ENCODE data around the gene MYO6. TPM values are rescaled to one million over a fixed set of nuclear protein-coding genes. Genes with fewer than 3 reads are reported as not detected.

The MYO6 gene
- total RNA-seq, 4 donors from 2014 or later = 26.1 to 38.0 (median 34.8) TPM

DNA sequence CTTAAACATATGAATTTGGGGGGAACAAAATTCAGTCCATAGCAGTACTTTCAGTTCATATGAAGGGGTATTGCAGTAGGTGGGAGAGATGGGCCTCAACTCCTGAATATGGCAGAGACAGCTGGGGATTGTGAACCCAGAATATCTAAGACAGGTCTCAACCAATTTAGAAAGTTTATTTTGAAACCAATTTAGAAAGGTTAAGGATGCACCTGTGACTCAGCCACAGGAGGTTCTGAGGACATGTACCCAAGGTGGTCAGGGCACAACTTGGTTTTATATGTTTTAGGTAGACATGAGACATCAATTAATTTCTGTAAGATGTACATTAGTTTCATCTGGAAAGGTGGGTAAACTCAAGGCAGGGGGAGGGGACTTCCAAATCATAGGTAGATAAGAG lies 59.5 kb downstream of the MYO6 start:
- no peak overlapping the region for H3K4me3 ChIP-seq (ENCODE audit: low read depth, poor library complexity, severe bottlenecking)
- DNase-seq (ENCODE audit: low spot score in 2 of 2) = no peak

DNA sequence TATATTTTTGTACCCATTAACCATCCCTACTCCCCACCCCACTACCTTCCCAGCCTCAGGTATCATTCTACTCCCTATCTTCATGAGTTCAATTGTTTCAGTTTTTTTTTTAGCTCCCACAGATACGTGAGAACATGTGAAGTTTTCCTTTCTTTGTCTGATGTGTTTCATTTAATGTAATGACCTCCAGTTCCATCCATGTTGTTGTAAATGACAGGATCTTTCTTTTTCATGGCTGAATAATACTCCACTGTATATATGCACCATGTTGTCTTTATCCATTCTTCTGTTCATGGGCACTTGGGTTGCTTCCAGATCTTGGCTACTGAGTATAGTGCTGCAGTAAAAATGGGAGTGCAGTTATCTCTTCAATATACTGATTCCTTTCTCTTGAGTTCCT lies 63.5 kb downstream of the MYO6 start:
- DNase-seq (ENCODE audit: low spot score in 2 of 2) = no peak
- no peak for TF ChIP-seq POLR2A (IDR thresholded peaks at IDR 0.05)
- TF ChIP-seq, protein P1, sequence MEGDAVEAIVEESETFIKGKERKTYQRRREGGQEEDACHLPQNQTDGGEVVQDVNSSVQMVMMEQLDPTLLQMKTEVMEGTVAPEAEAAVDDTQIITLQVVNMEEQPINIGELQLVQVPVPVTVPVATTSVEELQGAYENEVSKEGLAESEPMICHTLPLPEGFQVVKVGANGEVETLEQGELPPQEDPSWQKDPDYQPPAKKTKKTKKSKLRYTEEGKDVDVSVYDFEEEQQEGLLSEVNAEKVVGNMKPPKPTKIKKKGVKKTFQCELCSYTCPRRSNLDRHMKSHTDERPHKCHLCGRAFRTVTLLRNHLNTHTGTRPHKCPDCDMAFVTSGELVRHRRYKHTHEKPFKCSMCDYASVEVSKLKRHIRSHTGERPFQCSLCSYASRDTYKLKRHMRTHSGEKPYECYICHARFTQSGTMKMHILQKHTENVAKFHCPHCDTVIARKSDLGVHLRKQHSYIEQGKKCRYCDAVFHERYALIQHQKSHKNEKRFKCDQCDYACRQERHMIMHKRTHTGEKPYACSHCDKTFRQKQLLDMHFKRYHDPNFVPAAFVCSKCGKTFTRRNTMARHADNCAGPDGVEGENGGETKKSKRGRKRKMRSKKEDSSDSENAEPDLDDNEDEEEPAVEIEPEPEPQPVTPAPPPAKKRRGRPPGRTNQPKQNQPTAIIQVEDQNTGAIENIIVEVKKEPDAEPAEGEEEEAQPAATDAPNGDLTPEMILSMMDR (IDR thresholded peaks at IDR 0.05) = no peak
- intact Hi-C loops (cut with DNase I; ENCODE audit: low total_unique reads) = no loop called here
- no peak overlapping the region for H3K4me3 ChIP-seq (ENCODE audit: low read depth, poor library complexity, severe bottlenecking)
- 90 to 100% methylated on average over 1 of the region's 1 CpG for WGBS, 2 donors

More for the DNA sequence above, 59.5 kb downstream of the MYO6 start:
- no peak for TF ChIP-seq POLR2A (IDR thresholded peaks at IDR 0.05)
- TF ChIP-seq, protein P1 (IDR thresholded peaks at IDR 0.05) = no peak
- intact Hi-C loops (cut with DNase I; ENCODE audit: low total_unique reads) = no loop called here

DNA sequence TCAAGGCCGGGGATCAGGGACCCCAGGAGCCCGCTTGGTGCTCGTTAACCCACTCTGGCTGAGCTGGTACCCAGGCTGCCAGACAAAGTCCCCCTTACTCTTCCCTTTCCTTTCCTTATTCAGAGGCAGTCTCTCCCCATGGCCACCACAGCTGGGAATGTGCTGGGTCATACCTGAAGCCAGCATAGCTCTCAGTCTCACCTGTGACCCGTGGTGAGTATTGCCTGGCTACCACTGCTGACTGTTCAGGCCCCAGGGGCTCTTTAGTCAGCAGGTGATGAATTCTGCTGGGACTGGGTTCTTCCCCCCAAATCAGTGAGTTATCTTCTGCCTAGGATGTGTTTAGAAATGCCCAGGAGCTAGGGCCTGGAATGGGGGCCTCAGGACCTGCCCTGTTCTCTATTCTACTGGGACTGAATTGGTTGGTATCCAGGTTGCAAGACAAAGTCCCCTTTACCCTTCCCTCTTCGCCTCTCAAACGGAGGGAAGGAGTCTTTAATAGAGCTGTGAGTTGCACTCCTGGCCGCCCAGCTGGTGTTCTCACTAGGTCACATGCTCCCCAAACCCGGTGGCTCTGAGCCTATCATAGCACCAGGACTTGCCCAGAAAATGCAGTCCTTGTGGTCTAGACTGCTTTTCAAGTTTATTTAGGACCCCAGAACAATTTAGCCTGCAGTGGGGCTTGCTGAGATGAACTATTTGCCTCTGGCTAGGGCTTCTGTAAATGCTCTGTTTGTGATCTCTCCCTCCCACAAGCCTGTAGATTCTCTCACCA lies 64.6 kb downstream of the MYO6 start:
- intact Hi-C loops (cut with DNase I; ENCODE audit: low total_unique reads) = no loop called here

DNA sequence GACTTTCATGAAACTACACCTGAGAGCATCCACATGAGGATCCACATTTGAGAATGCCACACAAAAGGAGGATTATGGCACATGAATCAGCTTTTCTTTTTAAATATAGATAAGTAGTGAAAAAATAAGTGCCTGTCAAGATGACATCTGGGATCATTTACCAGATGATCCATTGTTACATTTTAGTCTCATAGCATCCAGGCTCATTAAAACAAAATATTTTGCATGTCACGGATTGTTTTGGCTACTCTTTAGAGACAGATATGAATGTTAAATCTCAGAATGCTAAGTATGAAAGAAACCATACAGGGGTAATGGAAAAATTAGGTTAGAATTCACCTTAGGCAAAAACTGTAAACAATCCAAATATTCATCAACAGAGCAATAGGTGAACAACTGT lies 66.7 kb downstream of the MYO6 start:
- WGBS, 2 donors = 59 to 60% methylated on average over 1 of the region's 1 CpG
- intact Hi-C loops (cut with DNase I; ENCODE audit: low total_unique reads) = no loop called here
- no peak overlapping the region for H3K4me3 ChIP-seq (ENCODE audit: low read depth, poor library complexity, severe bottlenecking)
- no peak for DNase-seq (ENCODE audit: low spot score in 2 of 2)
- TF ChIP-seq POLR2A (IDR thresholded peaks at IDR 0.05) = no peak
- TF ChIP-seq, protein P1 (IDR thresholded peaks at IDR 0.05) = no peak

More for the DNA sequence above, 64.6 kb downstream of the MYO6 start:
- DNase-seq (ENCODE audit: low spot score in 2 of 2) = no peak
- TF ChIP-seq POLR2A (IDR thresholded peaks at IDR 0.05) = no peak
- TF ChIP-seq, protein P1 (IDR thresholded peaks at IDR 0.05) = no peak
- WGBS, 2 donors = 81 to 82% methylated on average over 8 of the region's 8 CpGs
- H3K4me3 ChIP-seq (ENCODE audit: low read depth, poor library complexity, severe bottlenecking) = no peak overlapping the region

DNA sequence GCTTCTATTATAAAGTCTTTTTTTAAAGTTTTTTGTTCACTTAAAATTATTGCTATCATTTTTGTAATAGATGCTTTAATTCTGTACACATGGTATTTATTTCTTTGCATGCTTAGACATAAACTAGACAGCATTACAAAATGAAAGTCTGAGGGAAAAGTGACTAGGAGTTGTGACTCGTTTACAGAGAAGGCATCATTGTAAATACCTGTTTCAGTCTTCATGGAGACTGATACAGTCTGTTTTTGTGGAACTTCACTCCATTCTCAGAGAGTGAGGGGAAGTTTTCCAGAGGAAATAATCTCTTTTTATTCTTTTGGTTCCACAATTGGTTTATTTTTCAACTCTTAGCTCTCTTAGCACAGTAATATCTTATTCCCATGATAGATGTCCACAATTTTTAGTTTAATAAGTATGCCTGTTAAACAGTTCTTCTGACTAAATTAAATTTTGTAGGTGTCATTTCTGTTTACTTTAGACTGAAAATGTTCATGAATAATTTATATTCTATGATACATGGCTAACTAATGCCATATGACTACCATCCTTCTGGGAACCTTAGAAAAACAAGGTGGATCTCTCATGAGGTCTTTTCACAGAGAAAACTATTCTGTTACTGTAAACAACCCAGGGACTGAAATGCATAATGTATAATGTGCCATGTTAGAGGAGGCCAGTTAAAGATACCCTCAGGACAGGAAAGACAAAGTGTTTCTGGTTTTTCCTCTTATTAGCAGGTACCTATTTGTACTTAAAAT lies 69.2 kb downstream of the MYO6 start:
- no peak for DNase-seq (ENCODE audit: low spot score in 2 of 2)
- WGBS, 2 donors = 38 to 42% methylated on average over 1 of the region's 1 CpG
- no peak overlapping the region for H3K4me3 ChIP-seq (ENCODE audit: low read depth, poor library complexity, severe bottlenecking)
- intact Hi-C loops (cut with DNase I; ENCODE audit: low total_unique reads) = no loop called here
- TF ChIP-seq, protein P1 (IDR thresholded peaks at IDR 0.05) = no peak

All from lower leg skin (tissue), 4 donors.